GM12864 (cell line): Measurements from ENCODE around the gene RARS2.

ENCODE experiments used
- DNase-seq: peaks from one replicate; pipeline ENCODE4 v3.0.0-alpha.2; 2011; ENCODE audit warnings: low read depth
- H3K4me3 ChIP-seq: 2 replicates; pipeline ENCODE4 v1.5.1; 2011; ENCODE audit warnings: mild to moderate bottlenecking, low read depth, low read length, control low read depth
- TF ChIP-seq, protein P1 (sequence below): IDR thresholded peaks from 2 replicates; pipeline ENCODE4 v1.5.1; 2011; ENCODE audit warnings: low read depth, mild to moderate bottlenecking, moderate library complexity, low read length, control low read depth, inconsistent platforms; ENCODE audit errors: missing control alignments

The RARS2 gene, protein sequence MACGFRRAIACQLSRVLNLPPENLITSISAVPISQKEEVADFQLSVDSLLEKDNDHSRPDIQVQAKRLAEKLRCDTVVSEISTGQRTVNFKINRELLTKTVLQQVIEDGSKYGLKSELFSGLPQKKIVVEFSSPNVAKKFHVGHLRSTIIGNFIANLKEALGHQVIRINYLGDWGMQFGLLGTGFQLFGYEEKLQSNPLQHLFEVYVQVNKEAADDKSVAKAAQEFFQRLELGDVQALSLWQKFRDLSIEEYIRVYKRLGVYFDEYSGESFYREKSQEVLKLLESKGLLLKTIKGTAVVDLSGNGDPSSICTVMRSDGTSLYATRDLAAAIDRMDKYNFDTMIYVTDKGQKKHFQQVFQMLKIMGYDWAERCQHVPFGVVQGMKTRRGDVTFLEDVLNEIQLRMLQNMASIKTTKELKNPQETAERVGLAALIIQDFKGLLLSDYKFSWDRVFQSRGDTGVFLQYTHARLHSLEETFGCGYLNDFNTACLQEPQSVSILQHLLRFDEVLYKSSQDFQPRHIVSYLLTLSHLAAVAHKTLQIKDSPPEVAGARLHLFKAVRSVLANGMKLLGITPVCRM

DNA sequence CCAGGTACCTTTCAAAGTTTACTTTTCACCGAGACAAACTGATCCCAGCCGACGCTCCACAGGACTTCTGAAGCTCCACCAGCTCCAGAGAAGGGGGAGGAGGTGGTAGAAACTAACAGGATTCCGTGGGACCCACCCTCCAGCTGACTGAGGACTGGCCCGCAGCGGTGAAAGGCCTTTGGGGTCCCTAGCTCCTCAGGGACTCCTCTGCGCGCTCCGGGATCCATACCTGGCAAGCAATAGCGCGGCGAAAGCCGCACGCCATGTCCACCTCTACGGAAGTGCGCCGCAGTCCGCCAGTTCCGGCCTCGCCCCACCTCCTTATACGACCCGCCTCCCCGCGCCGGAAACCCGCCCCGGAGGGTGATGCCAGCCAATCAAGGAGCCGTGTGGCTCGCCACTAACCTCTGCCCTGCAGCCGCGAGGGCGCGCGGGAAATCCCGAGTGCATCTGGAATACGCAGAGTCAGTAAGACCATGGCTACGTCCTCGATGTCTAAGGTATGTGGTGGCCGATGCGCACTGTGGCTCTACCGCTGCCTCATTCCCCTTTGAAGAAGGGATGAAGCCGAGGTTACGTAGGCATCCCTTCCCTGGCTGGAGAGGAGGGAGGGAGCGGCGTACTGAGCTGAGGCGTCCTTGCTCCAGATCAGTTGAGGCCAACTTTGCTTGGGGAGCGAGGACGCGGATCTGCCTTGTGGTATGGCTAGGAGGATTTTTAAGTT lies at the start of gene RARS2, which contains the start of gene ORC3:
TSS of gene RARS2 (minus strand) at position 295 of the 724 bp plus-strand sequence. CDS start at position 265, 30 bp downstream.
TSS of gene ORC3 (plus strand) at position 443 of the 724 bp plus-strand sequence. CDS start at position 477, 34 bp downstream.
- H3K4me3 ChIP-seq, result peak within 1 kb of the TSS; percentile 82
- DNase-seq, result peak; percentile 77
- TF ChIP-seq, protein P1, sequence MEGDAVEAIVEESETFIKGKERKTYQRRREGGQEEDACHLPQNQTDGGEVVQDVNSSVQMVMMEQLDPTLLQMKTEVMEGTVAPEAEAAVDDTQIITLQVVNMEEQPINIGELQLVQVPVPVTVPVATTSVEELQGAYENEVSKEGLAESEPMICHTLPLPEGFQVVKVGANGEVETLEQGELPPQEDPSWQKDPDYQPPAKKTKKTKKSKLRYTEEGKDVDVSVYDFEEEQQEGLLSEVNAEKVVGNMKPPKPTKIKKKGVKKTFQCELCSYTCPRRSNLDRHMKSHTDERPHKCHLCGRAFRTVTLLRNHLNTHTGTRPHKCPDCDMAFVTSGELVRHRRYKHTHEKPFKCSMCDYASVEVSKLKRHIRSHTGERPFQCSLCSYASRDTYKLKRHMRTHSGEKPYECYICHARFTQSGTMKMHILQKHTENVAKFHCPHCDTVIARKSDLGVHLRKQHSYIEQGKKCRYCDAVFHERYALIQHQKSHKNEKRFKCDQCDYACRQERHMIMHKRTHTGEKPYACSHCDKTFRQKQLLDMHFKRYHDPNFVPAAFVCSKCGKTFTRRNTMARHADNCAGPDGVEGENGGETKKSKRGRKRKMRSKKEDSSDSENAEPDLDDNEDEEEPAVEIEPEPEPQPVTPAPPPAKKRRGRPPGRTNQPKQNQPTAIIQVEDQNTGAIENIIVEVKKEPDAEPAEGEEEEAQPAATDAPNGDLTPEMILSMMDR, result no peak

DNA sequence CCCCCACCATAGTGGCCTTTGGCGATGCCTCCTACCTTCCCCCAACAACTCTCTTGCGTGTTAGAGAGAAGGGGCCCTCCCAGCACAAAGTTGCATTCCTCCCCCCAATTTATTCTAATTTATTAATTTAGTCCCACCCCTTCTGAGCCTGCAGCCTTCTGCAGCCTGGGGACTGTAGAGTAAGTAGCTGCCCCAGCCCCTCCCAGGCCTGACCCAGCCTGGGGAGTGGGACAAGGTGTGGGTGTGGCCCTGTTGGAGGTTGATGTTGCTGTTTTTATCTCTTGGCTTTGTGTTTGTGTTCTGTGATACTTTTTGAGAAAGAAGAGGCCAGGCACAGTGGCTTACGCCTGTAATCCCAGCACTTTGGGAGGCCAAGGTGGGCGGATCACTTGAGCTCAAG lies 49.6 kb upstream of the RARS2 start:
- no peak for DNase-seq
- H3K4me3 ChIP-seq, result no peak overlapping the region
- TF ChIP-seq, protein P1, result no peak

DNA sequence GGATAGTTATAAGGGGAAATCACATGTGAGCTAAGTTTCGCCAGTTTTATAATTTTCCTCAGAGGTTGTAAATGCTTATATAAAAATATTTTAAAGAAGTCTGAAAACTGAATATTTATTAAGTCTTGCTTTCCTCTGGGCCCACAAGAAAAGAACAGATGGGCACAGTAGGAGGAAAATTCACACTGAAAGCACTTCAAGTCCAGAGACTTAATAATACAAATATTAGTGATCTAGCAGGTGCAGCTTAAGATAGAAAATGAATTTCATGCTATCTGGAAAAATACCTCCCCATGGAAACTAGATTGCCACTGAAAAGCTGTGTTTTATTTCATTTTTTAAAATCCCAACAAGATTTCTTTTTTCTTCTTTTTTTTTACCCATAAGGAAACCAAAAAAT lies 47.3 kb upstream of the RARS2 start:
- TF ChIP-seq, protein P1, result no peak
- DNase-seq, result no peak
- no peak overlapping the region for H3K4me3 ChIP-seq

DNA sequence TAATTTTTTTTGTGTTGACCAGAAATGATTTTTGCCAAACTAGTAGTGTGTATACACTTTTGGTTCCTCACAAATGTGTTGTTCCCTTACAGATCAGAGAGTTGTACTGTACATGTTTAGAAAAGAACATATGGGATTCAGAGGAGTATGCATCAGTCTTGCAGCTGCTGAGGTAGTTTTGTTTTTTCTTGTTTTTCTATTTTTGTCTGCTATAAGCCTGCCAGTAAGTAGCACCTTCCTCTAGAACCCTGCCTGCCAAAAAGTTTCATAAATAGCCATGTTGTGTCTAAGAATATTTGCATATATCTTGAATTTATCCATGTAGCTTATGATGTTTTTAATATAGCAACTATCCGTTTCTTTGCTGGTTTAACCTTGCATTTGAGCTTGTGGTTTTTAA lies 46.5 kb upstream of the RARS2 start:
- peak; percentile 13 for DNase-seq
- TF ChIP-seq, protein P1, result no peak
- no peak overlapping the region for H3K4me3 ChIP-seq

DNA sequence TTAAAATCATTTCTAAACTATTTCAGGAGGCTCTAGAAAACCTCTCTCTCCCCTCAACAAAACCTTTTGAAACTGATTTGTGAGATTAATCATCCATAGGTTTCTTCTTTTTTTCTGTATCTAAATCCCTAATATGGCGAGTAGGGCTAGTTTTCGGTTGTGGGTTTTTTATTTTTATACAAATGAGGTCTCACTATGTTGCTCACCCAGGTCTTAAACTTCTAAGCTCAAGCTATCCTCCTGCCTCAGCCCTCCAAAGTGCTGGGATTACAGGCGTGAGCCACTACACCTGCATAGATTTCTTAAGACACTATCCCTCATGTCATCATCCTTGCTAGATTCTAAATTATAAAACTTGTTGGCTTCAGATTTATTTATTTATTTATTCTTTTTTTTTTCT lies 44.1 kb upstream of the RARS2 start:
- DNase-seq, result no peak
- TF ChIP-seq, protein P1, result no peak
- H3K4me3 ChIP-seq, result no peak overlapping the region

DNA sequence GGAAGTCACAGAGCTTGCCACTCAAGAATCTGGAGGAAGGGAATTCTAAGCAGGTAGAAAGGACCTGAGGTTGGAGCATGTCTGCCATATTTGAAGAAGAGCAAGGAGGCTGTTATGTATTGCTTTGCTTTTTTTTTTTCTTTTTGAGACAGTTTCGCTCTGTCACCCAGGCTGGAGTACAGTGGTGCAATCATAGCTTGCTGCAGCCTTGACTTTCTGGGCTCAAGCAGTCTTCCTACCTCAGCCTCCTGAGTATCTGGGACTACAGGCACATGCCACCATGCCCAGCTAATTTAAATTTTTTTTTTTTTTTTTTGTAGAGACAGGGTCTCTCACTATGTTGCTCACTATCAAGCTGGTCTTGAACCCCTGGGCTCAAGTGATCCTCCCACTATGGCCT lies 41.0 kb upstream of the RARS2 start:
- no peak overlapping the region for H3K4me3 ChIP-seq
- no peak for DNase-seq
- TF ChIP-seq, protein P1, result no peak
